ENCODE data around the gene CTCF. TPM values are rescaled to one million over a fixed set of nuclear protein-coding genes. Genes with fewer than 3 reads are reported as not detected.

The CTCF gene
- total and polyA plus RNA-seq, 10 of the 15 experiments (the other 5 are each of a cell fraction or from before 2014, with no cell fraction given): 9.1 to 55.0 (median 41.8) TPM

GRCh38 chr16:67541391-67542263 is 20.7 kb upstream of the CTCF start:
- H3K9me3 ChIP-seq (replicated peaks; ENCODE audit: control insufficient read depth, insufficient read depth, low read length): no peaks in the 10 kb centered on the region
- SMC1A ChIA-PET (ENCODE audit: uncharacterized antibody, unreplicated experiment): no interaction called here
- intact Hi-C loops (cut with micrococcal nuclease; ENCODE audit: unreplicated experiment): no loop called here
- 74% methylated on average over 14 of the region's 14 CpGs for WGBS (ENCODE audit: insufficient coverage, insufficient replicate concordance, low lambda C conversion rate, missing lambda C conversion rate)
- no peaks in the 10 kb centered on the region for H3K79me2 ChIP-seq (ENCODE audit: control insufficient read depth, insufficient read depth, low read length)
- H4K20me1 ChIP-seq (ENCODE audit: control insufficient read depth, insufficient read depth): peaks cover 4% of the 10 kb centered on the region
- ATAC-seq (no peak), DNase-seq (ENCODE audit: low read depth, low spot score) (no peak), FAIRE-seq (no peak)
- RAD21 ChIA-PET (ENCODE audit: unreplicated experiment): no interaction called here
- in situ Hi-C loops (cut with MboI): no loop called here
- no peak for TF ChIP-seq ZNF622 (IDR thresholded peaks at IDR 0.05)
- no peak overlapping the region for H2AFZ ChIP-seq (ENCODE audit: control insufficient read depth, low read depth, low read length)
- H3K4me1 ChIP-seq (ENCODE audit: control insufficient read depth, insufficient read depth, low read length): peaks cover 4% of the 10 kb centered on the region
- H3K4me2 ChIP-seq (ENCODE audit: control insufficient read depth, insufficient read depth): no peak overlapping the region
- H3K27me3 ChIP-seq (replicated peaks in 1 of 2; ENCODE audit: control insufficient read depth in 2 of 2, insufficient read depth in 2 of 2, low read length in 1 of 2): no peaks in the 10 kb centered on the region
- POLR2A ChIA-PET: interaction anchor here (0.6 to 1.2 kb wide), 2 partner anchors 13 to 35 kb away, joined by 3 to 5 read pairs; no protein-coding TSS in a partner anchor
- BruUV-seq (replicated peaks): TSS peak; percentile 28
- no peak overlapping the region for H3K9ac ChIP-seq (ENCODE audit: control insufficient read depth, insufficient read depth, low read length)
- H3K27ac ChIP-seq (ENCODE audit: control insufficient read depth, insufficient read depth): no peak overlapping the region
- no peak overlapping the region for H3K4me3 ChIP-seq
- CTCF ChIA-PET: interaction anchor here (1.0 kb wide), 1 partner anchor 27 kb away, joined by 3 read pairs; no protein-coding TSS in a partner anchor
- H3K36me3 ChIP-seq (ENCODE audit: control insufficient read depth in 2 of 2, insufficient read depth in 2 of 2, low read length in 1 of 2): peaks cover 6 to 13% of the 10 kb centered on the region in 2 experiments; a peak in 3 of 4 replicates

GRCh38 chr16:67542464-67542863 is 19.9 kb upstream of the CTCF start:
- no peak for TF ChIP-seq ZNF207 (IDR thresholded peaks at IDR 0.05; ENCODE audit: borderline replicate concordance)
- TF ChIP-seq RUNX3 (IDR thresholded peaks at IDR 0.05; ENCODE audit: low read length): peak; percentile 43
- ChIA-PET POLR2A (interaction anchor here (0.6 to 1.2 kb wide), 2 partner anchors 12 to 34 kb away, joined by 3 to 5 read pairs; no protein-coding TSS in a partner anchor), SMC1A (ENCODE audit: uncharacterized antibody, unreplicated experiment) (no interaction called here), RAD21 (ENCODE audit: unreplicated experiment) (no interaction called here), CTCF (no interaction called here)
- Histone ChIP-seq H4K20me1 (ENCODE audit: control insufficient read depth, insufficient read depth) (peaks cover 4% of the 10 kb centered on the region; the same call in 1 of the 2 replicates), H3K4me1 (ENCODE audit: control insufficient read depth, insufficient read depth, low read length) (peaks cover 9% of the 10 kb centered on the region), H2AFZ (ENCODE audit: control insufficient read depth, low read depth, low read length) (no peak overlapping the region), H3K27me3 (replicated peaks in 1 of 2; ENCODE audit: control insufficient read depth in 2 of 2, insufficient read depth in 2 of 2, low read length in 1 of 2) (no peaks in the 10 kb centered on the region), H3K9ac (ENCODE audit: control insufficient read depth, insufficient read depth, low read length) (no peak overlapping the region), H3K4me3 (no peak overlapping the region), H3K27ac (ENCODE audit: control insufficient read depth, insufficient read depth) (no peak overlapping the region), H3K9me3 (replicated peaks; ENCODE audit: control insufficient read depth, insufficient read depth, low read length) (no peaks in the 10 kb centered on the region), H3K36me3 (ENCODE audit: control insufficient read depth in 2 of 2, insufficient read depth in 2 of 2, low read length in 1 of 2) (peaks cover 6 to 13% of the 10 kb centered on the region in 2 experiments; a peak in 3 of 4 replicates), H3K4me2 (ENCODE audit: control insufficient read depth, insufficient read depth) (no peak overlapping the region), H3K79me2 (ENCODE audit: control insufficient read depth, insufficient read depth, low read length) (no peaks in the 10 kb centered on the region)
- BruUV-seq (replicated peaks): no TSS peak
- ATAC-seq (peak; percentile 79), DNase-seq (ENCODE audit: low read depth, low spot score) (no peak), FAIRE-seq (peak; percentile 87)
- intact Hi-C loops (cut with micrococcal nuclease; ENCODE audit: unreplicated experiment) (no loop called here), in situ Hi-C loops (cut with MboI) (no loop called here)
